OCI-LY1 (cell line): Measurements from ENCODE around the gene LEP.

Experiments used
- H2AFZ ChIP-seq: fragments of 200-600 bp; sonication (generic), shearing (Covaris generic); 2 replicates; pipeline ENCODE4 v1.6.0; 2014; ENCODE audit warnings: antibody characterized with exemption, mild to moderate bottlenecking, low read length
- H3F3A ChIP-seq: fragments of 200-600 bp; sonication (generic), shearing (Covaris generic); 2 replicates; pipeline ENCODE4 v1.6.0; 2014; ENCODE audit warnings: mild to moderate bottlenecking, antibody characterized with exemption, low read length, moderate library complexity; ENCODE audit not compliant: insufficient read depth
- H3K27ac ChIP-seq: fragments of 200-600 bp; sonication (generic); 2 replicates; pipeline ENCODE4 v1.5.1; 2014; ENCODE audit warnings: low read length, mixed run types, mild to moderate bottlenecking, low read depth; ENCODE audit not compliant: poor library complexity, severe bottlenecking
- H3K27me3 ChIP-seq: fragments of 200-600 bp; sonication (generic); 2 replicates; pipeline ENCODE4 v1.6.0; 2014; ENCODE audit warnings: antibody characterized with exemption, mild to moderate bottlenecking, low read length, moderate library complexity; ENCODE audit not compliant: insufficient read depth
- H3K36me3 ChIP-seq: fragments of 200-600 bp; sonication (generic); 2 replicates; pipeline ENCODE4 v1.6.1; 2014; ENCODE audit warnings: mild to moderate bottlenecking, antibody characterized with exemption, low read length, moderate library complexity, mixed read lengths; ENCODE audit not compliant: insufficient read depth
- H3K4me1 ChIP-seq: fragments of 200-600 bp; sonication (generic); 2 replicates; pipeline ENCODE4 v1.5.1; 2014; ENCODE audit warnings: mild to moderate bottlenecking, low read length, moderate library complexity; ENCODE audit not compliant: insufficient read depth, severe bottlenecking
- H3K4me2 ChIP-seq: fragments of 200-600 bp; sonication (generic), shearing (Covaris generic); 2 replicates; pipeline ENCODE4 v1.6.1; 2014; ENCODE audit warnings: low read length
- H3K4me3 ChIP-seq: fragments of 200-600 bp; sonication (generic); 2 replicates; pipeline ENCODE4 v1.5.1; 2014; ENCODE audit warnings: low read length, low read depth, mild to moderate bottlenecking, mixed read lengths; ENCODE audit not compliant: poor library complexity, severe bottlenecking
- H3K79me2 ChIP-seq: fragments of 200-600 bp; shearing (Covaris generic); 2 replicates; pipeline ENCODE4 v1.6.1; 2016; ENCODE audit warnings: mixed run types, low read length, mixed read lengths; ENCODE audit not compliant: insufficient read depth
- H3K9ac ChIP-seq: fragments of 200-600 bp; sonication (generic), shearing (Covaris generic); 2 replicates; pipeline ENCODE4 v1.6.1; 2014; ENCODE audit warnings: mild to moderate bottlenecking, low read length, mixed read lengths
- H3K9me2 ChIP-seq: fragments of 200-600 bp; sonication (generic), shearing (Covaris generic); 2 replicates; pipeline ENCODE4 v1.6.1; 2014; ENCODE audit warnings: low read depth, mild to moderate bottlenecking, low read length, mixed read lengths
- H3K9me3 ChIP-seq: fragments of 200-600 bp; shearing (Covaris generic); 2 replicates; pipeline ENCODE4 v1.6.1; 2014; ENCODE audit warnings: low read length, mixed read lengths
- H4K20me1 ChIP-seq: fragments of 200-600 bp; sonication (generic), shearing (Covaris generic); 2 replicates; pipeline ENCODE4 v1.6.0; 2016; ENCODE audit warnings: mild to moderate bottlenecking, low read length; ENCODE audit not compliant: insufficient read depth
- EZH2 ChIP-seq: fragments of 200-600 bp; sonication (generic), shearing (Covaris generic); IDR thresholded peaks from 2 replicates; pipeline ENCODE4 v1.8.0; 2017; ENCODE audit warnings: borderline replicate concordance, mixed run types, mild to moderate bottlenecking, antibody characterized with exemption, low read length, moderate library complexity, mixed read lengths
- TF ChIP-seq, protein P1 (sequence below): fragments of 200-600 bp; sonication (generic), shearing (Covaris generic); IDR thresholded peaks from 2 replicates; pipeline ENCODE4 v1.5.1; 2017; ENCODE audit warnings: mild to moderate bottlenecking, antibody characterized with exemption, low read length, moderate library complexity, mixed read lengths

LEP gene

DNA sequence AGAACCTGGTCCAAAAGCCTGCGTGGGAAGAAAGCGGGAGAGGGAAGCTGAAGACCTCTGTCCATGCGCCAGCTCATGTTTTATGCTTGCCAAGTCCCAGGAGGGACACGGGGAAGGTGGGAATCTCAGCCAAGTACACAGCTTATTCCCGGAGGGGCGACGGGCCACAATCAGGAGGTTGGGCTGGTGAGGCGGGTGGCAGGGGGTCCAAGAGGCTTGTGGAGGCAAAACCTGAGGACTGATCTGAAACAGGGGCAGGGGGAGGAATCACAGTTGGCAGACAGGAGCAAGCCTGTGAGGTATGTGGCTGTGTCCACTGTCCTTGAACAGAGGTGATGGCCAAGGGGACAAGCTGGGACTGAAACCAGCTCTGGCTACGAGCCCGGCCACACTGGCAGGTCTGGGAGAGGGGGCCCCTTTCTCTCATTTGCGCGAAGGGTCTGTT lies 38.0 kb upstream of the LEP start:
- H3K4me1 ChIP-seq = peaks cover 10% of the 10 kb centered on the region
- H4K20me1 ChIP-seq = no peaks in the 10 kb centered on the region
- no peak overlapping the region for H3K9ac ChIP-seq
- no peak overlapping the region for H3K4me2 ChIP-seq
- H3K79me2 ChIP-seq = no peaks in the 10 kb centered on the region
- H3K9me3 ChIP-seq = no peaks in the 10 kb centered on the region
- H2AFZ ChIP-seq = no peak overlapping the region
- no peak overlapping the region for H3K27ac ChIP-seq
- no peak for TF ChIP-seq EZH2
- TF ChIP-seq, protein P1, sequence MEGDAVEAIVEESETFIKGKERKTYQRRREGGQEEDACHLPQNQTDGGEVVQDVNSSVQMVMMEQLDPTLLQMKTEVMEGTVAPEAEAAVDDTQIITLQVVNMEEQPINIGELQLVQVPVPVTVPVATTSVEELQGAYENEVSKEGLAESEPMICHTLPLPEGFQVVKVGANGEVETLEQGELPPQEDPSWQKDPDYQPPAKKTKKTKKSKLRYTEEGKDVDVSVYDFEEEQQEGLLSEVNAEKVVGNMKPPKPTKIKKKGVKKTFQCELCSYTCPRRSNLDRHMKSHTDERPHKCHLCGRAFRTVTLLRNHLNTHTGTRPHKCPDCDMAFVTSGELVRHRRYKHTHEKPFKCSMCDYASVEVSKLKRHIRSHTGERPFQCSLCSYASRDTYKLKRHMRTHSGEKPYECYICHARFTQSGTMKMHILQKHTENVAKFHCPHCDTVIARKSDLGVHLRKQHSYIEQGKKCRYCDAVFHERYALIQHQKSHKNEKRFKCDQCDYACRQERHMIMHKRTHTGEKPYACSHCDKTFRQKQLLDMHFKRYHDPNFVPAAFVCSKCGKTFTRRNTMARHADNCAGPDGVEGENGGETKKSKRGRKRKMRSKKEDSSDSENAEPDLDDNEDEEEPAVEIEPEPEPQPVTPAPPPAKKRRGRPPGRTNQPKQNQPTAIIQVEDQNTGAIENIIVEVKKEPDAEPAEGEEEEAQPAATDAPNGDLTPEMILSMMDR = no peak
- no peaks in the 10 kb centered on the region for H3K36me3 ChIP-seq
- H3F3A ChIP-seq = no peaks in the 10 kb centered on the region
- no peaks in the 10 kb centered on the region for H3K9me2 ChIP-seq
- no peak overlapping the region for H3K4me3 ChIP-seq
- H3K27me3 ChIP-seq = peaks cover 12% of the 10 kb centered on the region

DNA sequence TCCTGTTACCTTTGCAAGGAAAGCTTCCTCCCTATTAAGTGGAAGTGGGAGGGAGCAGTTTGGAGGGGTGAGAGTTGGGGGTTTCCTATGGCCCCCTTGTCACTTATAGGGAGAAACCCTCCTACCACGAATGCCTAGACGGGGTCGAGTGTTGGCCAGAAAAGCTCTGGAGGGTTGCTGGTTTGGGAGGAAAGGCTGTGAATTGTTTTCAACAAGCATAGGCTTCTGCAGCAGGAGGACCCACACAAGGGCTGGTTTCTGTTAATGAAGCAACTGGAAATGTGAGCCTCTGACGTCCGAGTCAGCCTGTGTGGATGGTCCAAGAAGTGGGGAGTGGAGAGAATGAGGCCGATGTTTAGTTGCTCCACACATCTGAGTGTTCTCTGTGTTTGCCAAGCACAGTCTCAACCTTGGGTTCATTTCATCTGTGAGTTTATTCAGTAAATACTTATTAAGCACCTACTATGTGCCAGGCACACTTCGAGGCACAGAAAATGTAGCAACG lies 37.3 kb upstream of the LEP start:
- no peak overlapping the region for H2AFZ ChIP-seq
- H3K27me3 ChIP-seq = peaks cover 12% of the 10 kb centered on the region
- no peaks in the 10 kb centered on the region for H3K9me3 ChIP-seq
- H3K79me2 ChIP-seq = no peaks in the 10 kb centered on the region
- H3K4me2 ChIP-seq = no peak overlapping the region
- no peak overlapping the region for H3K9ac ChIP-seq
- no peak overlapping the region for H3K27ac ChIP-seq
- no peaks in the 10 kb centered on the region for H3K9me2 ChIP-seq
- TF ChIP-seq EZH2 = no peak
- TF ChIP-seq, protein P1 = no peak
- H3F3A ChIP-seq = no peaks in the 10 kb centered on the region
- H3K36me3 ChIP-seq = no peaks in the 10 kb centered on the region
- no peaks in the 10 kb centered on the region for H4K20me1 ChIP-seq
- no peak overlapping the region for H3K4me3 ChIP-seq
- H3K4me1 ChIP-seq = peaks cover 10% of the 10 kb centered on the region

- Histone ChIP-seq H2AFZ (no peak overlapping the region), H3K9me2 (no peaks in the 10 kb centered on the region), H4K20me1 (no peaks in the 10 kb centered on the region), H3K4me1 (peaks cover 10% of the 10 kb centered on the region), H3K27ac (no peak overlapping the region), H3K4me2 (no peak overlapping the region), H3F3A (no peaks in the 10 kb centered on the region), H3K36me3 (no peaks in the 10 kb centered on the region), H3K79me2 (no peaks in the 10 kb centered on the region), H3K9ac (no peak overlapping the region), H3K4me3 (no peak overlapping the region), H3K27me3 (peaks cover 12% of the 10 kb centered on the region), H3K9me3 (no peaks in the 10 kb centered on the region)
- TF ChIP-seq, protein P1 = no peak
- no peak for TF ChIP-seq EZH2
Measured at GRCh38 chr7:128204455-128204854, 36.6 kb upstream of the LEP start.
